Measurements from ENCODE around the gene APOH. TPM values are rescaled to one million over a fixed set of nuclear protein-coding genes. Genes with fewer than 3 reads are reported as not detected.
A peak's percentile ranks its signal among the peaks of the same experiment; 100 is the strongest.

APOH gene
- total and polyA plus RNA-seq, 2 of the 13 experiments (the other 11 are each of a cell fraction or from before 2014, with no cell fraction given) = 4,846 to 5,748 TPM

DNA sequence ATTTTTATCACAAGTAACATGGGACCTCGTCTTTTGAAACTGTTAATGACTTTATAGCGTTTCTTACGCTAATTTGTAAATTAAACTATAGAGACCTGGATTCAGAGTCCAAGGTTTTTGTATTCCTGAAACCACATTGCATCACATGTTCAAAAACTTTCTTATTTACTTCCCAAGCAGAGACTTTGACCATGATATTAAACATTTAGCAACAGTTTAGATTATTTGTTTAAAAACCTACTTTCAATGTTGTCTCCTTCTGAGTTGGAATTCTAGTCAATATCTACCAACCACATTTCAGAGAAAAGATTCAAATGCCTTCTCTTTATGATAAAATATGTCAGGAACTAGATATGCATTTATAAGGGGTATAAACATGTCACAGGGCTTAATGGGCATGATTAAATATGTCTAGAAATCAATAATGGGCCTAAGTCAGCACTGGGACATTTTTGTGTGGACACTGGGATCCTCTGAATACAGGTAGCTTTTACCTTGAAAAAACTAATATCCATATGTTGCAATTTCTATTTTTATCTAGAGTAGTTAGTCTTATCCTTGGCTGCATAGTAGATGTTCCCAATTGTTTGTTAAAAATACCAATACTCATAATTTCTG lies 6.3 kb upstream of the APOH start (continued):
- TF ChIP-seq, protein P1, sequence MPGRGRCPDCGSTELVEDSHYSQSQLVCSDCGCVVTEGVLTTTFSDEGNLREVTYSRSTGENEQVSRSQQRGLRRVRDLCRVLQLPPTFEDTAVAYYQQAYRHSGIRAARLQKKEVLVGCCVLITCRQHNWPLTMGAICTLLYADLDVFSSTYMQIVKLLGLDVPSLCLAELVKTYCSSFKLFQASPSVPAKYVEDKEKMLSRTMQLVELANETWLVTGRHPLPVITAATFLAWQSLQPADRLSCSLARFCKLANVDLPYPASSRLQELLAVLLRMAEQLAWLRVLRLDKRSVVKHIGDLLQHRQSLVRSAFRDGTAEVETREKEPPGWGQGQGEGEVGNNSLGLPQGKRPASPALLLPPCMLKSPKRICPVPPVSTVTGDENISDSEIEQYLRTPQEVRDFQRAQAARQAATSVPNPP (CRISPR knock-in tag; IDR thresholded peaks at IDR 0.05) = no peak
- TF ChIP-seq CREB1 (IDR thresholded peaks at IDR 0.05) (no peak), CREB1 (CRISPR knock-in tag; IDR thresholded peaks at IDR 0.05) (peak; percentile 66), REL (CRISPR knock-in tag; conservative IDR thresholded peaks at IDR 0.05) (no peak), ZNF225 (CRISPR knock-in tag; IDR thresholded peaks at IDR 0.05) (no peak), ZNF879 (CRISPR knock-in tag; IDR thresholded peaks at IDR 0.05) (no peak), REXO4 (CRISPR knock-in tag; IDR thresholded peaks at IDR 0.05; ENCODE audit: borderline replicate concordance) (no peak), ISL2 (CRISPR knock-in tag; IDR thresholded peaks at IDR 0.05) (peak; percentile 96), ZNF510 (CRISPR knock-in tag; IDR thresholded peaks at IDR 0.05; ENCODE audit: low read depth) (no peak), SAFB2 (CRISPR knock-in tag; IDR thresholded peaks at IDR 0.05; ENCODE audit: borderline replicate concordance, low read depth) (no peak), ZNF749 (CRISPR knock-in tag; IDR thresholded peaks at IDR 0.05; ENCODE audit: borderline replicate concordance) (no peak)
- TF ChIP-seq, protein P2, sequence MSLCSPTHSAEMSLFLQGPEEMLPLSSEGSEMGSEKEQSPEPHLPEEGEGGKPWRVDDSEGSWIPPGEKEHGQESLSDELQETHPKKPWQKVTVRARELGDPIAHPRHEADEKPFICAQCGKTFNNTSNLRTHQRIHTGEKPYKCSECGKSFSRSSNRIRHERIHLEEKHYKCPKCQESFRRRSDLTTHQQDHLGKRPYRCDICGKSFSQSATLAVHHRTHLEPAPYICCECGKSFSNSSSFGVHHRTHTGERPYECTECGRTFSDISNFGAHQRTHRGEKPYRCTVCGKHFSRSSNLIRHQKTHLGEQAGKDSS (CRISPR knock-in tag; IDR thresholded peaks at IDR 0.05; ENCODE audit: borderline replicate concordance, low read depth) = no peak
- TF ChIP-seq, protein P3, sequence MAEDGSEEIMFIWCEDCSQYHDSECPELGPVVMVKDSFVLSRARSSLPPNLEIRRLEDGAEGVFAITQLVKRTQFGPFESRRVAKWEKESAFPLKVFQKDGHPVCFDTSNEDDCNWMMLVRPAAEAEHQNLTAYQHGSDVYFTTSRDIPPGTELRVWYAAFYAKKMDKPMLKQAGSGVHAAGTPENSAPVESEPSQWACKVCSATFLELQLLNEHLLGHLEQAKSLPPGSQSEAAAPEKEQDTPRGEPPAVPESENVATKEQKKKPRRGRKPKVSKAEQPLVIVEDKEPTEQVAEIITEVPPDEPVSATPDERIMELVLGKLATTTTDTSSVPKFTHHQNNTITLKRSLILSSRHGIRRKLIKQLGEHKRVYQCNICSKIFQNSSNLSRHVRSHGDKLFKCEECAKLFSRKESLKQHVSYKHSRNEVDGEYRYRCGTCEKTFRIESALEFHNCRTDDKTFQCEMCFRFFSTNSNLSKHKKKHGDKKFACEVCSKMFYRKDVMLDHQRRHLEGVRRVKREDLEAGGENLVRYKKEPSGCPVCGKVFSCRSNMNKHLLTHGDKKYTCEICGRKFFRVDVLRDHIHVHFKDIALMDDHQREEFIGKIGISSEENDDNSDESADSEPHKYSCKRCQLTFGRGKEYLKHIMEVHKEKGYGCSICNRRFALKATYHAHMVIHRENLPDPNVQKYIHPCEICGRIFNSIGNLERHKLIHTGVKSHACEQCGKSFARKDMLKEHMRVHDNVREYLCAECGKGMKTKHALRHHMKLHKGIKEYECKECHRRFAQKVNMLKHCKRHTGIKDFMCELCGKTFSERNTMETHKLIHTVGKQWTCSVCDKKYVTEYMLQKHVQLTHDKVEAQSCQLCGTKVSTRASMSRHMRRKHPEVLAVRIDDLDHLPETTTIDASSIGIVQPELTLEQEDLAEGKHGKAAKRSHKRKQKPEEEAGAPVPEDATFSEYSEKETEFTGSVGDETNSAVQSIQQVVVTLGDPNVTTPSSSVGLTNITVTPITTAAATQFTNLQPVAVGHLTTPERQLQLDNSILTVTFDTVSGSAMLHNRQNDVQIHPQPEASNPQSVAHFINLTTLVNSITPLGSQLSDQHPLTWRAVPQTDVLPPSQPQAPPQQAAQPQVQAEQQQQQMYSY (CRISPR knock-in tag; IDR thresholded peaks at IDR 0.05) = no peak
- TF ChIP-seq, protein P4, sequence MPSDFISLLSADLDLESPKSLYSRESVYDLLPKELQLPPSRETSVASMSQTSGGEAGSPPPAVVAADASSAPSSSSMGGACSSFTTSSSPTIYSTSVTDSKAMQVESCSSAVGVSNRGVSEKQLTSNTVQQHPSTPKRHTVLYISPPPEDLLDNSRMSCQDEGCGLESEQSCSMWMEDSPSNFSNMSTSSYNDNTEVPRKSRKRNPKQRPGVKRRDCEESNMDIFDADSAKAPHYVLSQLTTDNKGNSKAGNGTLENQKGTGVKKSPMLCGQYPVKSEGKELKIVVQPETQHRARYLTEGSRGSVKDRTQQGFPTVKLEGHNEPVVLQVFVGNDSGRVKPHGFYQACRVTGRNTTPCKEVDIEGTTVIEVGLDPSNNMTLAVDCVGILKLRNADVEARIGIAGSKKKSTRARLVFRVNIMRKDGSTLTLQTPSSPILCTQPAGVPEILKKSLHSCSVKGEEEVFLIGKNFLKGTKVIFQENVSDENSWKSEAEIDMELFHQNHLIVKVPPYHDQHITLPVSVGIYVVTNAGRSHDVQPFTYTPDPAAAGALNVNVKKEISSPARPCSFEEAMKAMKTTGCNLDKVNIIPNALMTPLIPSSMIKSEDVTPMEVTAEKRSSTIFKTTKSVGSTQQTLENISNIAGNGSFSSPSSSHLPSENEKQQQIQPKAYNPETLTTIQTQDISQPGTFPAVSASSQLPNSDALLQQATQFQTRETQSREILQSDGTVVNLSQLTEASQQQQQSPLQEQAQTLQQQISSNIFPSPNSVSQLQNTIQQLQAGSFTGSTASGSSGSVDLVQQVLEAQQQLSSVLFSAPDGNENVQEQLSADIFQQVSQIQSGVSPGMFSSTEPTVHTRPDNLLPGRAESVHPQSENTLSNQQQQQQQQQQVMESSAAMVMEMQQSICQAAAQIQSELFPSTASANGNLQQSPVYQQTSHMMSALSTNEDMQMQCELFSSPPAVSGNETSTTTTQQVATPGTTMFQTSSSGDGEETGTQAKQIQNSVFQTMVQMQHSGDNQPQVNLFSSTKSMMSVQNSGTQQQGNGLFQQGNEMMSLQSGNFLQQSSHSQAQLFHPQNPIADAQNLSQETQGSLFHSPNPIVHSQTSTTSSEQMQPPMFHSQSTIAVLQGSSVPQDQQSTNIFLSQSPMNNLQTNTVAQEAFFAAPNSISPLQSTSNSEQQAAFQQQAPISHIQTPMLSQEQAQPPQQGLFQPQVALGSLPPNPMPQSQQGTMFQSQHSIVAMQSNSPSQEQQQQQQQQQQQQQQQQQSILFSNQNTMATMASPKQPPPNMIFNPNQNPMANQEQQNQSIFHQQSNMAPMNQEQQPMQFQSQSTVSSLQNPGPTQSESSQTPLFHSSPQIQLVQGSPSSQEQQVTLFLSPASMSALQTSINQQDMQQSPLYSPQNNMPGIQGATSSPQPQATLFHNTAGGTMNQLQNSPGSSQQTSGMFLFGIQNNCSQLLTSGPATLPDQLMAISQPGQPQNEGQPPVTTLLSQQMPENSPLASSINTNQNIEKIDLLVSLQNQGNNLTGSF (CRISPR knock-in tag; IDR thresholded peaks at IDR 0.05) = no peak
- TF ChIP-seq, protein P5, sequence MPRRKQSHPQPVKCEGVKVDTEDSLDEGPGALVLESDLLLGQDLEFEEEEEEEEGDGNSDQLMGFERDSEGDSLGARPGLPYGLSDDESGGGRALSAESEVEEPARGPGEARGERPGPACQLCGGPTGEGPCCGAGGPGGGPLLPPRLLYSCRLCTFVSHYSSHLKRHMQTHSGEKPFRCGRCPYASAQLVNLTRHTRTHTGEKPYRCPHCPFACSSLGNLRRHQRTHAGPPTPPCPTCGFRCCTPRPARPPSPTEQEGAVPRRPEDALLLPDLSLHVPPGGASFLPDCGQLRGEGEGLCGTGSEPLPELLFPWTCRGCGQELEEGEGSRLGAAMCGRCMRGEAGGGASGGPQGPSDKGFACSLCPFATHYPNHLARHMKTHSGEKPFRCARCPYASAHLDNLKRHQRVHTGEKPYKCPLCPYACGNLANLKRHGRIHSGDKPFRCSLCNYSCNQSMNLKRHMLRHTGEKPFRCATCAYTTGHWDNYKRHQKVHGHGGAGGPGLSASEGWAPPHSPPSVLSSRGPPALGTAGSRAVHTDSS (CRISPR knock-in tag; conservative IDR thresholded peaks at IDR 0.05) = no peak
- TF ChIP-seq, protein P6, sequence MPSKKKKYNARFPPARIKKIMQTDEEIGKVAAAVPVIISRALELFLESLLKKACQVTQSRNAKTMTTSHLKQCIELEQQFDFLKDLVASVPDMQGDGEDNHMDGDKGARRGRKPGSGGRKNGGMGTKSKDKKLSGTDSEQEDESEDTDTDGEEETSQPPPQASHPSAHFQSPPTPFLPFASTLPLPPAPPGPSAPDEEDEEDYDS (CRISPR knock-in tag; IDR thresholded peaks at IDR 0.05) = no peak; the same call in 1 of the 2 replicates

Measured in HepG2 (cell line).